ENCODE data around the gene PTPN1.

Gene PTPN1

DNA sequence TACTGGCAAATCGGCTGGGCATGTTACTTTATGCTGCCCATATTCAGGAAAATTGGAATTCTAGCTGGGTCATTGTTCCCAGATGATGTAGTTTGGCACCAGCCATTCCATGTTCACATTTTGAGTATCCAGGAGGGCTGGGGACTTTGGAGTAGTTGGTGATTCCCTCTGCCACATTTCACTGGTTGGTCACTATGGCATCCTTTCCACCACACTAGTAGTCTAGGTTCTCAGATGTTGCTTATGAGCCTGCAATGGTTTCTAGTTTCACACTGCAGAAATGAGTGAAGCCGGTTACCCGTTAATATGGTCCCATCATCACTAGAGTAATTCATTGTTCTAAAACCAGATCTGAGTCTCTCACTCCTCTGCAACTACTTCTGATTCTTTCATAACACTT, 4.6 kb downstream of the PTPN1 start:
- DNase-seq: no peak

DNA sequence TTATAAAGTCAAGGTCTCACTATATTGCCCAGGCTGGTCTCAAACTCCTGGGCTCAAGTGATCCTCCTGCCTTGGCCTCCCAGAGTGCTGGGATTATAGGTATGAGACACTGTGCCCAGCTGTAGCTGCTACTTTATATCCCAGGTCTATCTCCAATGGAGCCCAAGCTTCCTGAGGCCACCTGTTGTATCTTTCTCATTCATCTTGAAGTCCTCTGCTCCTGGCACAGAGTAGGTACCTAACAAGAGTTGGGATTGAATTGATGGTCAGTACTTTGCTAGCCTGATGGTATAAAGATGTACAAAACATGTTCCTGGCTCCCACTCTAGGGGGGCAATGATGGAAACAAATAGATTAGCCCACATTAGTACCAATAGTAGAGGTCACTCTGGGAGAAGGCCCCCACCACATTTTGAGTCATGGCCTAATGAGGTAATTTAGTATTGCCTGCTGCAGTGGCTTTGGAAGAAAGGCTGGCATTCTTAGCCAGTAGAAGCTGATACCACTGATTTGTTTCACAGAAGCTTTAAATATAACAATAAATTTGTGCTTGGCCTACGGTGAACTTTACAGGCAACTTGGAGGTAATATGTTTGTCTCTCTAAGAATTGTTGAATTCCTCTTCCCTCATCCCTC, 5.4 kb downstream of the PTPN1 start:
- no peak for DNase-seq

DNA sequence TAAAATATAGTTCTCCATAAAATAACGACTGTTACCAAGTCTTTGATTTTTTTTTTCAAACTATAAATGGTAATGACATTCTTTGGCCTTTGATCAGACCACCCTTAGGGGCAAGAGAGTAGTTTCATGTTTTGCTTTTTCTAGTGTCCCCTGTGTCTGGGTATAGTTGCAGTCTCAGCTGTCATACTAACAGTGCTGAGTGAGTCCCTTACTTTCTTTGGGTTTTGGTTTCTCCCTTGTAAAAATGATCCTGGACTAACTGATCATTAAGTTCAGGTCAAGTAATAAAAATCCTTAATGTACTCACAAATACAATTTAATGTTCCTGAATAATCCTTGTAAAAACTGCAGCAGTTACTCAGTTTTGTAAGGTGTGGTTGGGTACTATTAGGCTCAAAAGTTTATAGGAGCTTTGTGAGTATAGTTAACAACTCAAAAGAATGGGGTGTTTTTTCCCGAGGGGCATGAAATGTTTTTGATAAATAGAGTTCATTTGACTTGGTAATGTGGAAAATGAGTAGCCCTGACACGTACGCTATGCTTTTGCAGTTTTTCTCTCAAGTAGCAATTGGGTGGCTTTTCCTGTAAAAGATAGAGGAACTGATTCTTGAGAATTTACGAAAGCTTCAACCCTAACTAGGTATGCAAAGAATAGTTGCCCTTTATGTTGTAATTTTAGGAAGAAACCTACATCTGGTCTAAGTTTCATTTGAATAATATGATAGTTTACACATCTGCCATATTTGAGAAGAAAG, 6.2 kb downstream of the PTPN1 start:
- DNase-seq: no peak

DNA sequence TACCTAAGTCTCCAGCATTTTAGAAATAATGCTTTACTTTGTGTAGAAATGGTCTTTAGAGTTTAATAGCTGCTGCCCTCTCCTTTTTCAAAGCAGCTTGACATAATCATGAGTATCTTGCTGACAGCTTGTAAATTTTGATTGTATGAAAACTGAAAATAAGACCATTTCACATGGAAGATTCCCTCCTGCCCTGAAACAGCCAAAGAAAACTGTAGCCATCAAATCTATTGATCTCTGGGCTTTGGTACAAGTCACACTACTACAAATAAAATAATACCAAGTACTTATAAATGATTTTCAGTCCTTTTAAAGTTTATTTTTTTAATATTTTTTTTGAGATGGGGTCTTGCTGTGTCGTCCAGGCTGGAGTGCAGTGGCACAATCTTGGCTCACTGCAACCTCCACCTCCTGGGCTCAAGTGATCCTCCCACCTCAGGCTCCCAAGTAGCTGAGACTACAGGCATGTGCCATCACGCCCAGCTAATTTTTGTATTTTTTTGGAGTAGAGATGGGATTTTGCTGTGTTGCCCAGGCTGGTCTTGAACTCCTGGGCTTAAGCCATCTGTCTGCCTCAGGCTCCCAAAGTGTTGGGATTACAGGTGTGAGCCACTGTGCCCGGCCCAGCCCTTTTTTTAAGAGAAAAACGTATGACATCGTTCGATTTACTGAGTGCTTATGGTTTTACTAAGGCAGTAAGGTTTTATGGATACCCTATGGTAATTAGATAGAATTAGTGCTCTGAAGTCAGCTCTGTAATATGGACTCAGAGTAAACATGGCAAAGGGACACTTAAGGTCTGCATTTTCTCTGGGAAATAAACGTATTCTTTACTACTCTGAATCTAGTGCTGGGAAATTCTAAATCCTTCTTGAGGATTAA, 7.0 kb downstream of the PTPN1 start:
- no peak for DNase-seq

DNA sequence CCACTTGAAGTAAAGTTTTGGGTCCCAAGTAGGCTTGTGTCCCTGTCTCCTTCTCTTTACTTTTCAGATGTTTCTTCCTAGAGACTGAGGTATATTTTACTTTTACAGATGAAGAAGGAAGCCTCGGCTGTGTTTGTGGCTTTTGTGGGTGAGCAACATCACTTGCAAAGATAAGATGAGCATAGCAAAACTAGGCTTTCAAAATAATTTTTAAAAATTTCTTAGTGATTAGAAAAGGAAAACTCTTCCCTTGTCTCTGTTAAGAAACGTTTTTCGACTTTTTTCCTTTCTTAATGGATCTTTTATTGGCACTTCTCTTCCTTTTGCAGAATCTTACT, 7.6 kb downstream of the PTPN1 start:
- DNase-seq: no peak

DNA sequence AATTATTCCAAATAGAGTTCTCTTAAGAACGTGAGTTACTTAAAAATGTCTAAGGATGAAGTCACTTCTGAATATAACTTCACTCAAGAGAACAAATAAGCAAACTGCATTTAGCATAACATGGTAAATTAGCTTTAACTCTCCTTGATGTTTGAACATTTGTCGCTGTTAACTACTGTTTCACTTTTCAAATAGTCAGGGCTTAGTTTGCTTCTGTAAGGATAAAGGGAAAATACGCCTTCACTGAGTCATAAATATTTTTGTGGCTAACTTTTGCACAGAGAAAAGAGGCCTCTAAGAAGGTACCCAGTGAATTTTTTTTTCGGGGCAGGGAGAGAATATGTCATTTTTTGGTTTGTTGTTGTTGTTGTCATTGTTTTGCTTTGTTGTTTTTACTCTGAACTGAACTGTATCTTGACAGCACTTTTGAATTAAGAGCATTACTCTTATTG, 8.1 kb downstream of the PTPN1 start:
- DNase-seq: no peak

DNA sequence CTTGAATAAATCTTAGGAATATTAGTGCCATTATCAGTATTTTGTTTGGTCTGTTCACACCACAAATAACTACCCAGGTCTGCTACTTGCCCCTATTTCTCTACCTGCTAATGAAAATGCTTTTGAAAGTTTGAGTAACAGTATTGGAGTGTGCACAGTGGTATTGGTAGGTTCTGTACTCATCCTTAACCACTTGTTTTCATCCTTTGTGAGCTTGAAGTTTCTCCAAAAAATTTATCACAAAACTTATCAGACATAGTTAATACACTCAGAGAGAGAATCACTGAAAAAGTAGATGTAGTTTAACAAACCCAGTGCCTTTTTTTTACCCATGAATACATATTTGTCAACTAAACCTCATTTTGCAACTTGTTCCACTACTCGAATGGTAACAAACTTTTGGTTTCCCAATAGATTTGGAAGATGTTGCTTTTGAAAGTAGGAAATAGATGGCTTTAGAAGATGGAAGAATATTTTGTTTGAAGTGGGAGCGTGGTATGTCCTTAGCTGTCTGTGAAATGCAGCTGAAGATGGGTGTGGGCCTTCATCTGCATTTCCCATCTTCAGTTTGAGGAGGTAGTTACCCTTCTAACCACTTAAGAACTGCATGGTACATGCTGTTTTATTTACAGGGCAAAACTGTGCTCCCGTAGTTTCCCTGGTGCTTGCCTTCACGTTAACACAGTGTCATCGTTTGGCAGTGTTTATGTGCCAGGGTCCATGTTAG, 9.0 kb downstream of the PTPN1 start:
- DNase-seq: no peak

DNA sequence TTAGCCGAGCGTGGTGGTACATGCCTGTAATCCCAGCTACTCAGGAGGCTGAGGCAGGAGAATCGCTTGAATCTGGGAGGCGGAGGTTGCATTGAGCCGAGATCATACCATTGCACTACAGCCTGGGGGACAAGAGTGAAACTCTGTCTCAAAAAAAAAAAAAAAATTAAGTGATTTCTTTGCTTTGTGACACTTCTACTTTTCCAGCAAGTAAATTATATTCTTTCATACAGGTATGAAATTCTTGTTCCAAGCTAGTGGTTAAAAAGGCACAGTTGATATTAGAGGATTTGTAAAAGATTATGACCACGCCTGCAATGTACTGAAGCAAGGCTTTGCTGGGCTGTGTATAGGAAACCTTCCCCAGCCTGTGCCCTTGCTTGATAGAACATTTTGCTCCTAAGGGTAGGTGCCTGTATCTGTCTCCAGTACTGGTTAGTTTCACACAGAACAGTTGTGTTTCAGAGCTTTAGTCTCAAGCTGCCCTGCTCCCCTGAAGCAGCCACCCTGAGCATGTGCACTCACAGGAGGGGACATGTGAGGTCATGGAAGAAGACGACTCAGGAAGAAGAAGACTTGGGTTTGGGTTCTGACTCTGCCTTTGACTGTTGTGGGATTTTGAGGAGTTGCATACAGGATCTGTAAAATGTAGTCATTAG, 10.2 kb downstream of the PTPN1 start:
- DNase-seq: no peak

DNA sequence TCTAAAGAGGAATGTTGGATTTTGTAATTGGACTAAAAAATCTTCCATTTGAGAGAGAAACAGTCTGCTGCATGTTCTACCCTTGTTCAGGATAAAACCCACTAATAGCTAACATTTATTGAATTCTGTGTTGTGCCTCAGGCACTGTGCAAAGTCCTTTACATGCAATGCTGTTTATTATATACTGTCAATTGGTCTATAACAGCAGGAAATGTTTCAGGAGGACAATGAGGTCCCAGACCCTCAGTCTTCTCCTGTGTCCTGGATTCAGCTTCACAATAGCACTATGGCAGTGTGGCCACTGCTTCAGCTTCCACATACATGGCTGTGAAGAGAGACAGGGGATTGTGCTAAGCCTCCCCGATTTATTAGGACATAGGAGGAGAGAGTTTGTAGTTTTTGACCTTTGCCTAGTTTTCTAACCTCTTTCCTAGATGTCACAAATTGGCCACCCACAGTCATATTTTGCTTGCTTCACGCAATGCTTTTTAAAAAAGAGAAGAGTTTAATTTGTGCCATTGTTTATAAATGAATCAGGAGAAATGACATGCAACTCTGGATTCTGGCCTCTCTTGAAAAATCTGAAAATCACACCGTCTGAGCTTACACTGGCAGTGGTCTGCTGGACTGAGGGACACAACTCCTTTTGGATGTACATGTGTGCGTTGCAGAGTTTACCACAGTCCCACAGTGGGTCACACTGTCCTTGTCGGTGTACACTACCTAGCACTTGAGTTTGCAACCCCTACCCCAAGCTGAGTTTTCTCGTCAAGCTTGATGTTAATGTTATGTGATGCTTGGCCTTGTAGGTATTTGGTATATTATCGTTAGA, 11.3 kb downstream of the PTPN1 start:
- DNase-seq: no peak

DNA sequence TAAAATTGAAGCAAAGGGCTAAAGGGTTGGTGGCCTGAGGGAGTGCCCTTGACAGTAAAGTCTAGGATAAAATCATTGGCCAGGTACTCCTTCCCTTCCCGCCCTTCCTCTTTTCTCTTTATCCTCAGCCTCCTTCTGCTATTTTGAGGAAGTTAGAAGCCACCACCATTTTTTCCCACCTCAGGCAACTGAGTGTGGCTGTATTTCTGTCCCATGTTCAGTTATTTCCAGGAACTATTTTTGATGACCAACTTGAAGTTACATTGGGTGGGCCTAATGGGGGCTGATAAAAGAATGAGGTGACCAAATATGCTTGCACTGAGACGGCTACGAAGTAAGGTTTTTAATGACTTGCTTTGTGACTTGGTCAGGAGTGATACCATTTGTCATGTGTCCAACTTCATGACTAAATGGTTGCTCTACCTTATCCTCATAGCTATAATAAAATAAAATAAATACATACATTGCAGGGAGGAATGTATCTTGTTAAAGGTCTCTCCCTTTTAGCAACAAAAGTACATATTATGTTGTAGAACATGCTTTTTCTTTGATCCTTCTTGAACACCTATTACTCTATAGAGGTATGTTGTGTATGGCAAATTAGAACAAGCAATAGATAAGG, 12.0 kb downstream of the PTPN1 start:
- DNase-seq: no peak

DNA sequence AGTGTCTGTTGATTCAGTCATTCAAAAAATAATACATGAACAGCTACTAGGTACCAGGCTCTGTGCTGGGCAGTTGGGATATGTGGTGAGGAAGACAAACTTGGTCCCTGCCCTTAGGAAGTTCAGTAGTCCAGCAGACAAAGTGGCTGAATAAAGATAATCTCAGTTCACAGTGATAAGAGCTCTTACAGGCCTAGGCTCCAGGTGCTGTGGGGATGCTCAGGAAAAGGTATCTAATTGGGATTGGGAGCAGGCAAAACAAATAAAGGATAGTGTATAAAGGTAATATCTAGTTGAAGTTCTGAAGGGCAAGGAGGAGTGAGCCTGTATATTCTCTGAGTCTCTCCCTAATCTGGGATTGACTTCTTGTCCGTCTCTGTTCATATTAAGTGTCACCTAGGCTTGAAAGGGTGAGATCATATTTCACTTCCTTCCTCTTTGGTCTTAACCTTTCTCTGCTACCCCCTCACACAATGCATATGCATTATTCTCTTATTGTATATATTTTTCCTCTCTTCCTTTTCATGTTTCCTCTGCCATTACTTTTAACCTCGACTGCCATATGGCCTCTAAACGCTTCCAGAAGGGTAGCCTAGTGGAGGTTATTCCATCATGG, 13.5 kb downstream of the PTPN1 start:
- no peak for DNase-seq

DNA sequence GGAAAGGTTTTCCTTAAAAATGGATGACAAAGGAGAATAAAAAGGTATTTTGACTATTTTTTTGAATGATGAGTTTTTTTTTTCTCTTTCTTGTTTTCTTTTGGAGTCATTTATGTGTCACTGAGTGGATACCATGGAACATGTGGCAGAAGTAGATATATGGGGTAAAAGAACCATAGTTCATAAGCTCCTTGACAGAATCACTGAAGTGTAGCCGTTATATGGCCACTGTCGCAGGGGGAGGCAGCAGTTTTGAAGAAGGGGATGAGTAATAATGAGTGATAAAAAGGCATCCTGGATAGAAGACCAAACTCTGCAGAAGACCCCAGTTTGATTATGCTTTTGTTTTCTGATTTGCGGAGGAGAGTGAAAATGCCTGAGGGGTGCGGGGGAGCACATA, 15.5 kb downstream of the PTPN1 start:
- DNase-seq: no peak

DNA sequence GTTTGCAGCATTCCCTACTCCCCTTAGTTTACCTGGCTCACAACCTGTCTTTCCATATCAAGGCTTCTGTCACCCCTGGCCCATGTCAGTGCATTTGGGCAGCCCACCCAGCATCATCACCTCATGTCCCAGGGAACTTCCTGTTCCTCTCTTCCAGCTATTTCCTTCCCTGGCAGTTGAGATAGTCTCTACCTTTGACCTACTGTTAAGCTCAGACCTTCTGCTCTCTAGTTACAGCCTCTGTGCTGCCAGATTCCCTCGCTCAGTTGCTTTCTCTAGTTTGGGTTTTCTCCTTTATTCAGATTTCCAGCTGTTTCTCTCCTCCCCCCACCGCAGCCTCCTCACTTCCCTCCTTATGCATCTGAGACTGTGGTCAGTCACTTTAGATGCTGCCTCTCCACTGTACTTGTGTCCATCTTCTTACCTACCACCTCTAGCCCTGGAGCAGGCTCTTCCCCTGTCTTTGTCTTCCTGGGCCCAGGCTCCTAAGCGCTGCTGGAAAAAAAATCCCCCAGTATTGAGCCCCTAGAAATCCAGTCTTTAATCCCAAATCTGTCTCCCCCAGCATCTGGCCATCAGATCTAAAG, 16.3 kb downstream of the PTPN1 start:
- no peak for DNase-seq

DNA sequence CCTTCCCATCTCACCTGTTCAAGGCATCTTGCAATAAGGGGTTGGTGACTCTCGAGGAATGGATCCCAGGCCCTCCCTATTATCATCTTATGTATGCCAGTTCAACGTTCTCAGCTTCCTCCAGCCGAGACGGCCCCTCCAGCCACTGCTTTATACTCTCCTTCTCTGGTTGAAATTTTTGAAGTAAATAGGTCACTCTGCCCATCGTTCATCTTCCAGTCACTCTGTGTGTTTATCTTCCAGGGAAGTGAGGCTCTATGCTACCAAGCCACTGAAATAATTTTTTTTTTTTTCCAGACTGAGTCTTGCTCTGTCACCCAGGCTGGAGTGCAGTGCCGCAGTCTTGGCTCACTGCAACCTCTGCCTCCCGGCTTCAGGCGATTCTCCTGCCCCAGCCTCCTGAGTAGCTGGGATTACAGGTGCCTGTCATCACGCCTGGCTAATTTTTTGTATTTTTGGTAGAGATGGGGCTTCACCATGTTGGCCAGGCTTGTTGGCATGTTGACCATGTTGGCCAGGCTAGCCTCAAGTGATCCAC, 17.0 kb downstream of the PTPN1 start:
- no peak for DNase-seq

DNA sequence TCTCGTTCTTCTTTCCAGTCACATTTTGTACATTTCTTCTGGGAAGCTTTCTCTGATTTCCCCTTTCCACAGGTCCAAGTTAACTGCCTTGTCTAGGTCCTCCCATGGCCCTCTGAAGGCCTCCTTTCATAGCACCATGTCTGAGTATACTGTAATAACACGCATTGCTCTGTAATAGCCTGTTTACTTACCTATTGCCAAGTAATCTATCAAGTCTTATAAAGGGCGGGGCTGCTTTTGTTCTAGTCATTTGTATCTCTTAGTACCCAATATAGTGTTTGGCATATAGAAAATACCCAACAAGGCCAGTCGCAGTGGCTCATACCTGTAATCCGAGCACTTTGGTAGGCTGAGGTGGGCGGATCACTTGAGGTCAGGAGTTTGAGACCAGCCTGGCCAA, 17.9 kb downstream of the PTPN1 start:
- no peak for DNase-seq

DNA sequence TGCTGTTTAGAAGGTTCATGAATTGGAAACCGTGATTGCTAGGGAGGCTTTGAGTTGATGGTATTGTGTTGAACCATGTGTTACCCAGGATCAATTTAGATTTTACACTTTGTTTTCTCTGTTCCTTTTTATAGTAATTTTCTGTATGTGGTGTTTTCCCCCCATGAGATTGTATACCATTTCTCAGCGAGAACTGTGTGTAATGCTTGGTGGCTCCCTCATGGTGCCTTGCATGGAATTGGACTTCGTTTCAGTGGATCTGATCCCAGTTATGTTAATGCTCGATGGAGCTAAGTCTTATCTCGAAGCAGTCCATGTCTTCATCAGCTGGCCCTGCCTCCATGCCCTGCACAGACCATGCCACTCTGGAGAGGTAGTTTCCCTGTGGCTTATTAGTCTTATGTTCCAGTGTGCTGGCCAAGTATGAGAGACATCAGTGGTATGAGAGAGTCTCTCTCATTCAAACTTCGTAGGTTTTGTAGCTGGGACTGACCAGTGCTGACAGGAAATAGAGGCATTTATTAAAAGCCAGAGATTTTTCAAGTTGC, 18.7 kb downstream of the PTPN1 start:
- DNase-seq: no peak

DNA sequence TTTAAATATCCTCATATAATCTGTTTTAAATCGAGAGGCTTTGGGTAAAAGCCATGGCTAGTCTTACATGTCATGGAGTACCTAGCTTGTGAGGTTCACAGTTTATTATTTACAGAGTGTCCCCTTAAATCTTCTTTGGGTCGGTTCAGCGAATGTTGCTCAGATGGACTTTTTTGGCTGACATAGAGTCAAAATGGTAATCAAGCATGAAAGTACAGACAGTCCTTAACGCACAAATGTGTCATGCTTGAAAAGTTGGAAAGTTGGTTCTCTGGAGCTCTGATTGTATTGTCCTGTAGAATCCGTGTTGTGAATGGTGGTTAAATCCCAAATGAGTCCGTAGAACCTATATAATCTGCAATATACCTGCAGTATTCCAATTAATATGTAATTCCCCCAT, 22.0 kb downstream of the PTPN1 start:
- DNase-seq: peak in 1 of 2 experiments; percentile 19

DNA sequence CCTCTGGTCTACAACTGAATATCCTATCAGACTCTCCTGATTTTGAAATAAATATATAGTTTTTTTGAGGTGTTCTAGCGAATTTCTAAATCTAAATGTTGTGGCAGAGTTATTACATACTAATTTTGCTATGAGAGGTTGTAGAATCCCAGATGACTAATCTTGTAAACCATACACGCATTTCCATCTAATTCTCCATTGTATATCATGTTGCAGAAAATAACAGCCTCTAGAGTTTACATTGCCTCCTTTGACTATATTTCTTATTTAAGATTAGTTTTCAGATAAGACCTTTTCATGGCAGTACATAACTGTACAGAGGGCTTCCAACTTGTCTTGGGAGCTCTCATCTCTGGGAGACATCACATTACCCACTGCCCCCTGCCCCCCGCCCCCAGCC, 22.9 kb downstream of the PTPN1 start:
- DNase-seq: no peak

DNA sequence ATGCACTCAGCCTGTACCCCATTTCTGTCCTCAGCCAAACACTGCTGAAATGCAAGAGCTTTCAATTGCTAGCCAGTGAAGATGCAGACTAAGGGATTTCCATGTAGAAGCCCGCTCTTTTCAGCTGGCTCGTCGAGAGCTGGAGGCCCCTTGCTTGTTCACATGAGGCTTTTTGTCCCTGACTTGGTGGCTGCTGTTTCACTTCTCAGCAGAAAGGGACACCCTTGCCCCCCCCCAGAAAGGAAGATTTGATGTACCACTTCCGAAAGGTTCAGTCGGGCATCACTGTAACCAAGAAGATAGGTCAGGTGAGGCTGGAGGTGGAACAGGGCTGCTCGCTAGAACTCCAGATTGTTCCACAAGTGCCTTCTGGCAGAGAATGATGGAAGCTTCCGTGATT, 23.3 kb downstream of the PTPN1 start:
- no peak for DNase-seq

DNA sequence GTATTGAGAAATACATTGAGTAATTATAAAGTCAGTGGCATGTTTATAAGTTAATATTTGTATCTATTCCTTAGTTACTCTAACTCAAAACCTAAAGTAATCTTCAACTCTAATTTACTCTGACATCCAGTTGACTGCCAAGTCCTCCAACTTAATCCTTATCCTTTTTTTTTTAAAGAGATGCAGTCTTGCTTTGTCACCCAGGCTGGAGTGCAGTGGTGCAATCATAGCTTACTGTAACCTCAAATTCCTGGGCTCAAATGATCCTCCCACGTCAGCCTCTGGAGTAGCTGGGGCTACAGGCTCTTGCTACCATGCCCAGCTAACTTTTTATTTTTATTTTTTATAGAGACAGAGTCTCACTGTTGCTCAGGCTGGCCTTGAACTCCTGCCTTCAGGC, 24.4 kb downstream of the PTPN1 start:
- DNase-seq: no peak

Data from NCI-H446 (cell line).